ENCODE measurements around the gene PODNL1.
"Not testable (repeated sequence)": the region's sequence is repeated elsewhere in the genome, so short reads cannot be mapped to it uniquely, and the experiment has no call there.

The PODNL1 gene

GRCh38 chr19:13972368-13973155 lies 34.3 kb upstream of the PODNL1 start:
- no peak overlapping the region for H3K4me3 ChIP-seq (ENCODE audit: low read depth, low read length)
- no peak for TF ChIP-seq CTCF (conservative IDR thresholded peaks at IDR 0.05; ENCODE audit: low read depth, low read length)

GRCh38 chr19:13971868-13972267 lies 33.7 kb upstream of the PODNL1 start:
- not testable (repeated sequence) for H3K4me3 ChIP-seq (ENCODE audit: low read depth, low read length); DNase-seq (ENCODE audit: low read depth)

More at GRCh38 chr19:13972368-13973155, 34.3 kb upstream of the PODNL1 start:
- DNase-seq (ENCODE audit: low read depth) = no peak

- DNase-seq (ENCODE audit: low read depth) = no peak
- no peak for TF ChIP-seq CTCF (conservative IDR thresholded peaks at IDR 0.05; ENCODE audit: low read depth, low read length)
Measured at GRCh38 chr19:13969897-13970296, 31.7 kb upstream of the PODNL1 start.

GRCh38 chr19:13968999-13969398 lies 30.8 kb upstream of the PODNL1 start:
- no peak overlapping the region for H3K4me3 ChIP-seq (ENCODE audit: low read depth, low read length)
- TF ChIP-seq CTCF (conservative IDR thresholded peaks at IDR 0.05; ENCODE audit: low read depth, low read length) = no peak
- no peak for DNase-seq (ENCODE audit: low read depth)

More at GRCh38 chr19:13969897-13970296, 31.7 kb upstream of the PODNL1 start:
- H3K4me3 ChIP-seq (ENCODE audit: low read depth, low read length) = no peak overlapping the region

- H3K4me3 ChIP-seq (ENCODE audit: low read depth, low read length) = no peak overlapping the region
- no peak for TF ChIP-seq CTCF (conservative IDR thresholded peaks at IDR 0.05; ENCODE audit: low read depth, low read length)
- DNase-seq (ENCODE audit: low read depth) = no peak
Measured at GRCh38 chr19:13968383-13968935, 30.2 kb upstream of the PODNL1 start.

GRCh38 chr19:13967206-13967605 lies 29.0 kb upstream of the PODNL1 start:
- not testable (repeated sequence) for H3K4me3 ChIP-seq (ENCODE audit: low read depth, low read length); DNase-seq (ENCODE audit: low read depth)

GRCh38 chr19:13966684-13967128 lies 28.5 kb upstream of the PODNL1 start:
- no peak for TF ChIP-seq CTCF (conservative IDR thresholded peaks at IDR 0.05; ENCODE audit: low read depth, low read length)
- no peak overlapping the region for H3K4me3 ChIP-seq (ENCODE audit: low read depth, low read length)
- DNase-seq (ENCODE audit: low read depth) = no peak
